ENCODE results near the gene RTN4R. TPM values are rescaled to one million over a fixed set of nuclear protein-coding genes. Genes with fewer than 3 reads are reported as not detected.

RTN4R gene
- total and polyA plus RNA-seq, 2 donors (not counting 1 experiment from before 2014, with no cell fraction given): 0.42 to 0.79 TPM

DNA sequence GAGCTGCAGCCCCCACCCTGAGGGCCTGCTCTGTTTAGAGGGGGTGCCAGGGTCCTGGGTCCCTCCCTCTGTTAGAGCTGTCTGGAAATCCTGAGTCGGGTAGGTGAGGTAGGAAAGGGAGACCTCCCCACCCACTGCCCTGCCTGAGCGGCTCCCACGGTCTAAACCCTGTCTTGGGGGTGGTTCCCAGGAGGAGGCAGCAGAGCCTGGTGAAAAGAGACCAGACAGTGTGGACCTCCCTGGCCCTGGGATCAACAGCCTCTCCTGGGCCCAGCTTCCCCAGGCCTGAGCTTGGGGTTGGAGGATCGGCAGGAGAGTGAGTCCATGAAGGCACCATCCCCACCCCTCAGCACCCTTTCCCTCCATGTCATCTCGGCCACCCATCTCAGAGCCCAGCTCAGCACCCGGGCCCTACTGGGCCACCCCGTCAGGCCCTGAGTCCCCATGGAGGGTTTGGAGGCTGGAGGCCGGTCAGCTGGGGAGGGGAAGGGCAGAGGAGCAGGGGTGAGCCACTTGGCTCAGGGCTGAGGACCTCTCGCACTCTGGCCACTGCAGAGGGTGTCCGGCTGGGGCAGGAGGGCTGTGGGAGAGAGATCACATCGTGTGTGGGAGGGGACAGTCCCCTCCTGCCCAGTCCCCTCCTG lies 37.2 kb downstream of the RTN4R start:
- Histone ChIP-seq H4K20me1 (ENCODE audit: control insufficient read depth, insufficient read depth, low read length, poor library complexity, severe bottlenecking) (no peaks in the 10 kb centered on the region), H3K9ac (ENCODE audit: low read length) (no peak overlapping the region), H3K79me2 (ENCODE audit: control insufficient read depth, insufficient read depth, low read length) (no peaks in the 10 kb centered on the region), H3K4me2 (replicated peaks; ENCODE audit: low read depth, low read length, poor library complexity, severe bottlenecking) (no peak overlapping the region), H3K9me3 (ENCODE audit: control extremely low read depth in 1 of 3, control insufficient read depth in 2 of 3, insufficient read depth in 1 of 3, low read length in 2 of 3) (peaks cover 0 to under 1% (median 0%) of the 10 kb centered on the region in 3 donors), H3K36me3 (replicated peaks in 1 of 2; ENCODE audit: control extremely low read depth in 1 of 2, control insufficient read depth in 1 of 2, extremely low read depth in 1 of 2, insufficient read depth in 2 of 2, low read length in 1 of 2) (no peaks in the 10 kb centered on the region), H3K27me3 (replicated peaks in 1 of 4; ENCODE audit: control extremely low read depth in 1 of 4, control insufficient read depth in 3 of 4, insufficient read depth in 4 of 4, low read length in 3 of 4) (no peaks in the 10 kb centered on the region), H2AFZ (ENCODE audit: insufficient read depth, low read depth, low read length, poor library complexity, severe bottlenecking) (no peak overlapping the region), H3K4me1 (ENCODE audit: control insufficient read depth in 2 of 2, insufficient read depth in 2 of 2, low read length in 2 of 2) (no peaks in the 10 kb centered on the region), H3K4me3 (ENCODE audit: control extremely low read depth in 1 of 5, extremely low read depth in 1 of 5, insufficient read depth in 1 of 5, low read depth in 2 of 5, low read length in 4 of 5) (no peak overlapping the region), H3K27ac (ENCODE audit: low read length in 2 of 2) (no peak overlapping the region)
- H3K4me1 Mint-ChIP-seq: no peaks in the 10 kb centered on the region
- WGBS (ENCODE audit: insufficient coverage): no CpG with 5 or more reads among the region's 11 CpGs
- H3K27me3 Mint-ChIP-seq: no peaks in the 10 kb centered on the region
- ATAC-seq (ENCODE audit: low read depth): no peak
- no peak for DNase-seq
- POLR2A ChIA-PET: no interaction called here
- no peak for TF ChIP-seq EZH2 (IDR thresholded peaks at IDR 0.05; ENCODE audit: borderline replicate concordance, insufficient read depth, low read depth, low read length, poor library complexity, severe bottlenecking)
- TF ChIP-seq, protein P1, sequence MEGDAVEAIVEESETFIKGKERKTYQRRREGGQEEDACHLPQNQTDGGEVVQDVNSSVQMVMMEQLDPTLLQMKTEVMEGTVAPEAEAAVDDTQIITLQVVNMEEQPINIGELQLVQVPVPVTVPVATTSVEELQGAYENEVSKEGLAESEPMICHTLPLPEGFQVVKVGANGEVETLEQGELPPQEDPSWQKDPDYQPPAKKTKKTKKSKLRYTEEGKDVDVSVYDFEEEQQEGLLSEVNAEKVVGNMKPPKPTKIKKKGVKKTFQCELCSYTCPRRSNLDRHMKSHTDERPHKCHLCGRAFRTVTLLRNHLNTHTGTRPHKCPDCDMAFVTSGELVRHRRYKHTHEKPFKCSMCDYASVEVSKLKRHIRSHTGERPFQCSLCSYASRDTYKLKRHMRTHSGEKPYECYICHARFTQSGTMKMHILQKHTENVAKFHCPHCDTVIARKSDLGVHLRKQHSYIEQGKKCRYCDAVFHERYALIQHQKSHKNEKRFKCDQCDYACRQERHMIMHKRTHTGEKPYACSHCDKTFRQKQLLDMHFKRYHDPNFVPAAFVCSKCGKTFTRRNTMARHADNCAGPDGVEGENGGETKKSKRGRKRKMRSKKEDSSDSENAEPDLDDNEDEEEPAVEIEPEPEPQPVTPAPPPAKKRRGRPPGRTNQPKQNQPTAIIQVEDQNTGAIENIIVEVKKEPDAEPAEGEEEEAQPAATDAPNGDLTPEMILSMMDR (IDR thresholded peaks at IDR 0.05): no peak
- no peak overlapping the region for H3K27ac Mint-ChIP-seq
- CTCF ChIA-PET: no interaction called here
- no peaks in the 10 kb centered on the region for H3K9me3 Mint-ChIP-seq (ENCODE audit: insufficient read depth)
- H3K4me3 Mint-ChIP-seq: no peak overlapping the region
- intact Hi-C loops (cut with micrococcal nuclease): no loop called here

DNA sequence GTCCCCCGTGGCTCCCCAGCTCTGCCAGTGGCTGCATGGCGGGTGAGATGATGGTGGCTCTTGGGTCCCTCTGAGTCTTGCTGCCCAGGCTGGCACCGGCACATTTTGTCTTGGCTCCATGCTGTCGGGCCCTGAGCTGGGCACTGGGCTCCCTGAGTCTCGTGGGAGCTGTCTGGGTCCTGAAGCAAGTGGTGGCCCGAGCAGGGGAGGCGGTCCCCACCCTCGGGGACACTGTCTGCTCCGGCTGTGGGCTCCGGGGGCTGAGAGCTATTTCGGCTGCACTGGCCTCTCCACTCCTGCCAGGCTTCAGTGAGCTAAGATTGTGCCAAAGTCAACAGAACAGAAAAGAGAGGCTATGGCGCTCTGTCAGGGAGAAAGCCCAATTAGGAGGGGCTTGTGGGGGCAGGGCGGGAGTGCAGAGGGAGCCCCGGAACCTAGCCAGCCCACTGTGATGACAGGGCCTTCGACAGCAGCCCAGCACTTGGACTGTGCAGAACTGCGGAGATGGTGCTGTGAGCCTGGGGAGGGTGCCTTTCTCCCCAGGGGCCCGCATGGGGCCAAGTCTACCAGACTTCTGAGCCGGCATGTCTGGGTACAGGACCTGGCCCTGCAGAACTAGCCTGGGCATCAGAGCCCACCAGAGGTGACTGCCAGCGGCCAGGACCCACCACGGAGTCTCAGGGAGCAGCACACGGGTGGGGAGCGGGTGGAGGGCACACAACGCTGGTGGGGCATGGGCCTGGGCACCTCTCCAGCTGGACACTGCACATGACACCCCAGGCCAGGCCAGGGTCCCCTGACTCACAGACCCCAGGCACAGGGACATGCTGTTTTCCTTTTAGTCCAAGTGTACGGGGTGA lies 38.0 kb downstream of the RTN4R start:
- TF ChIP-seq, protein P1 (IDR thresholded peaks at IDR 0.05): no peak
- TF ChIP-seq EZH2 (IDR thresholded peaks at IDR 0.05; ENCODE audit: borderline replicate concordance, insufficient read depth, low read depth, low read length, poor library complexity, severe bottlenecking): no peak
- no peaks in the 10 kb centered on the region for H3K4me1 Mint-ChIP-seq
- H3K27me3 Mint-ChIP-seq: no peaks in the 10 kb centered on the region
- WGBS (ENCODE audit: insufficient coverage): 88% methylated on average over 23 of the region's 24 CpGs
- ChIA-PET CTCF (interaction anchor here (0.9 to 2.3 kb wide), 2 partner anchors 8 to 20 kb away, joined by 3 to 8 read pairs; no protein-coding TSS in a partner anchor), POLR2A (no interaction called here)
- H3K27ac Mint-ChIP-seq: no peak overlapping the region
- DNase-seq (no peak), ATAC-seq (ENCODE audit: low read depth) (no peak)
- H3K4me2 ChIP-seq (replicated peaks; ENCODE audit: low read depth, low read length, poor library complexity, severe bottlenecking): no peak overlapping the region
- peaks cover 0 to 8% (median 0%) of the 10 kb centered on the region in 3 donors for H3K9me3 ChIP-seq (ENCODE audit: control extremely low read depth in 1 of 3, control insufficient read depth in 2 of 3, insufficient read depth in 1 of 3, low read length in 2 of 3)
- H3K9ac ChIP-seq (ENCODE audit: low read length): no peak overlapping the region
- no peak overlapping the region for H2AFZ ChIP-seq (ENCODE audit: insufficient read depth, low read depth, low read length, poor library complexity, severe bottlenecking)
- H3K27ac ChIP-seq (ENCODE audit: low read length in 2 of 2): no peak overlapping the region
- H3K9me3 Mint-ChIP-seq (ENCODE audit: insufficient read depth): peaks cover 2% of the 10 kb centered on the region
- H4K20me1 ChIP-seq (ENCODE audit: control insufficient read depth, insufficient read depth, low read length, poor library complexity, severe bottlenecking): no peaks in the 10 kb centered on the region
- no peaks in the 10 kb centered on the region for H3K79me2 ChIP-seq (ENCODE audit: control insufficient read depth, insufficient read depth, low read length)
- intact Hi-C loops (cut with micrococcal nuclease): loop anchor here (5.0 kb wide), 1 partner anchor 63 kb away; no protein-coding TSS in a partner anchor
- no peaks in the 10 kb centered on the region for H3K27me3 ChIP-seq (replicated peaks in 1 of 4; ENCODE audit: control extremely low read depth in 1 of 4, control insufficient read depth in 3 of 4, insufficient read depth in 4 of 4, low read length in 3 of 4)
- H3K4me1 ChIP-seq (ENCODE audit: control insufficient read depth in 2 of 2, insufficient read depth in 2 of 2, low read length in 2 of 2): no peaks in the 10 kb centered on the region
- H3K4me3 Mint-ChIP-seq: no peak overlapping the region
- H3K4me3 ChIP-seq (ENCODE audit: control extremely low read depth in 1 of 5, extremely low read depth in 1 of 5, insufficient read depth in 1 of 5, low read depth in 2 of 5, low read length in 4 of 5): no peak overlapping the region
- H3K36me3 ChIP-seq (replicated peaks in 1 of 2; ENCODE audit: control extremely low read depth in 1 of 2, control insufficient read depth in 1 of 2, extremely low read depth in 1 of 2, insufficient read depth in 2 of 2, low read length in 1 of 2): no peaks in the 10 kb centered on the region
